Measurements from ENCODE around the gene NUP85.

Gene NUP85

DNA sequence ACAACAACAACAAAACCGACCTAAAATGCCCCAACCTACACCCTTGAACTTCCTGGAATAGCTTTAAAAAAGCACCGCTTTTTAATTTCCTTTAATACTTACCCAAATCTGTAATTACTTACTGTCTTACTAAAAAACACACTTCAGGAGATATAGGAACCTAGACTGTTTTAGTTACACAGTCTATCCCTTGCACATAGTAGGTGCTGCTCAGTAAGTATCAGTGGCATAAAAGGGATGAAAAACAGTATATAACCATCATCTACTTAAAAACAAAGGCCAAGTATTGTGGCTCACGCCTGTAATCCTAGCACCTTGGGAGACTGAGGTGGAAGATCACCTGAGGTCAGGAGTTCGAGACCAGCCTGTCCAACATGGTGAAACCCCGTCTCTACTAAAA, 28.9 kb upstream of the NUP85 start (continued):
- TF ChIP-seq, protein P1, sequence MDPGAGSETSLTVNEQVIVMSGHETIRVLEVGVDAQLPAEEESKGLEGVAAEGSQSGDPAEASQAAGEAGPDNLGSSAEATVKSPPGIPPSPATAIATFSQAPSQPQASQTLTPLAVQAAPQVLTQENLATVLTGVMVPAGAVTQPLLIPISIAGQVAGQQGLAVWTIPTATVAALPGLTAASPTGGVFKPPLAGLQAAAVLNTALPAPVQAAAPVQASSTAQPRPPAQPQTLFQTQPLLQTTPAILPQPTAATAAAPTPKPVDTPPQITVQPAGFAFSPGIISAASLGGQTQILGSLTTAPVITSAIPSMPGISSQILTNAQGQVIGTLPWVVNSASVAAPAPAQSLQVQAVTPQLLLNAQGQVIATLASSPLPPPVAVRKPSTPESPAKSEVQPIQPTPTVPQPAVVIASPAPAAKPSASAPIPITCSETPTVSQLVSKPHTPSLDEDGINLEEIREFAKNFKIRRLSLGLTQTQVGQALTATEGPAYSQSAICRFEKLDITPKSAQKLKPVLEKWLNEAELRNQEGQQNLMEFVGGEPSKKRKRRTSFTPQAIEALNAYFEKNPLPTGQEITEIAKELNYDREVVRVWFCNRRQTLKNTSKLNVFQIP (CRISPR knock-in tag; IDR thresholded peaks at IDR 0.05; ENCODE audit: borderline replicate concordance, low read depth): no peak
- TF ChIP-seq, protein P2, sequence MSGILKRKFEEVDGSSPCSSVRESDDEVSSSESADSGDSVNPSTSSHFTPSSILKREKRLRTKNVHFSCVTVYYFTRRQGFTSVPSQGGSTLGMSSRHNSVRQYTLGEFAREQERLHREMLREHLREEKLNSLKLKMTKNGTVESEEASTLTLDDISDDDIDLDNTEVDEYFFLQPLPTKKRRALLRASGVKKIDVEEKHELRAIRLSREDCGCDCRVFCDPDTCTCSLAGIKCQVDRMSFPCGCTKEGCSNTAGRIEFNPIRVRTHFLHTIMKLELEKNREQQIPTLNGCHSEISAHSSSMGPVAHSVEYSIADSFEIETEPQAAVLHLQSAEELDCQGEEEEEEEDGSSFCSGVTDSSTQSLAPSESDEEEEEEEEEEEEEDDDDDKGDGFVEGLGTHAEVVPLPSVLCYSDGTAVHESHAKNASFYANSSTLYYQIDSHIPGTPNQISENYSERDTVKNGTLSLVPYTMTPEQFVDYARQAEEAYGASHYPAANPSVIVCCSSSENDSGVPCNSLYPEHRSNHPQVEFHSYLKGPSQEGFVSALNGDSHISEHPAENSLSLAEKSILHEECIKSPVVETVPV (CRISPR knock-in tag; IDR thresholded peaks at IDR 0.05): no peak

DNA sequence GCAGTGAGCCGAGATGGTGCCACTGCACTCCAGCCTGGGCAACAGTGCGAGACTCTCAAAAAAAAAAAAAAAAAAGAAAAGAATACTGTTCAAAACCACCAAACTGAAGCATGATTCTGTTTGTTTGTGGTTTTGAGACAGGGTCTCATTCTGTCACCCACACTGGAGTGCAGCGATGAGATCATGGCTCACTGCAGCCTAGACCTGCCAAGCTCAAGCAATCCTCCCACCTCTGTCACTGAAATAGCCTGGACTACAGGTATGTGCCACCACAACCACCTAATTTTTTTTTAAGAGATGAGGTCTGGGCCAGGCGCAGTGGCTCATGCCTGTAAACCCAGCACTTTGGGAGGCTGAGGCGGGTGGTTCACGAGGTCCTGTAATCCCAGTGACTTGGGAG, 27.0 kb upstream of the NUP85 start:
- ATAC-seq: no peak
- no peak for TF ChIP-seq TOX (CRISPR knock-in tag; IDR thresholded peaks at IDR 0.05; ENCODE audit: borderline replicate concordance)
- no peak for TF ChIP-seq TCF4 (CRISPR knock-in tag; IDR thresholded peaks at IDR 0.05; ENCODE audit: borderline replicate concordance)

DNA sequence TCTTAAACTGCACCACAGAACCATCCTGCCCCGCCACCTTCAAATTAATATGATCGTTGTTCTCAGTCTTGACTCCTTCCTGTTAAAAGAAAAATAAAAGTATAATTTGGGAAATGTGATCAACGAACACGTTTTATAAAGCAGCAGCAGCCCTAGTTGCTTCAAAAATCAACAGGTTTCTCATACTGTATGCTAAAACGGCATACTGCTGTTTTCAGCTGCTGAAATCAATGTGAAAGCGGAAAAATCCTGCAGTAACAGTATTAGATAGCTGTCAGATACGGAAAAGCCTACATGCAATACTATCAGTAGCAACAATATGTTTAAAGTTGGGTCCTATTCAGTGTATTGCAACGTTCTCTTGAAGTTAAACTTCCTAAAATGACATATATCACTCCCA, 24.4 kb upstream of the NUP85 start:
- TF ChIP-seq CSDC2 (CRISPR knock-in tag; IDR thresholded peaks at IDR 0.05) (no peak), ZNF8 (CRISPR knock-in tag; IDR thresholded peaks at IDR 0.05) (no peak), ZFP3 (CRISPR knock-in tag; IDR thresholded peaks at IDR 0.05) (no peak), ESRRG (CRISPR knock-in tag; IDR thresholded peaks at IDR 0.05) (no peak), TCF4 (CRISPR knock-in tag; IDR thresholded peaks at IDR 0.05; ENCODE audit: borderline replicate concordance) (no peak), ZNF70 (CRISPR knock-in tag; IDR thresholded peaks at IDR 0.05) (no peak), ZC3H10 (CRISPR knock-in tag; IDR thresholded peaks at IDR 0.05) (no peak), TOX (CRISPR knock-in tag; IDR thresholded peaks at IDR 0.05; ENCODE audit: borderline replicate concordance) (no peak)
- TF ChIP-seq, protein P3, sequence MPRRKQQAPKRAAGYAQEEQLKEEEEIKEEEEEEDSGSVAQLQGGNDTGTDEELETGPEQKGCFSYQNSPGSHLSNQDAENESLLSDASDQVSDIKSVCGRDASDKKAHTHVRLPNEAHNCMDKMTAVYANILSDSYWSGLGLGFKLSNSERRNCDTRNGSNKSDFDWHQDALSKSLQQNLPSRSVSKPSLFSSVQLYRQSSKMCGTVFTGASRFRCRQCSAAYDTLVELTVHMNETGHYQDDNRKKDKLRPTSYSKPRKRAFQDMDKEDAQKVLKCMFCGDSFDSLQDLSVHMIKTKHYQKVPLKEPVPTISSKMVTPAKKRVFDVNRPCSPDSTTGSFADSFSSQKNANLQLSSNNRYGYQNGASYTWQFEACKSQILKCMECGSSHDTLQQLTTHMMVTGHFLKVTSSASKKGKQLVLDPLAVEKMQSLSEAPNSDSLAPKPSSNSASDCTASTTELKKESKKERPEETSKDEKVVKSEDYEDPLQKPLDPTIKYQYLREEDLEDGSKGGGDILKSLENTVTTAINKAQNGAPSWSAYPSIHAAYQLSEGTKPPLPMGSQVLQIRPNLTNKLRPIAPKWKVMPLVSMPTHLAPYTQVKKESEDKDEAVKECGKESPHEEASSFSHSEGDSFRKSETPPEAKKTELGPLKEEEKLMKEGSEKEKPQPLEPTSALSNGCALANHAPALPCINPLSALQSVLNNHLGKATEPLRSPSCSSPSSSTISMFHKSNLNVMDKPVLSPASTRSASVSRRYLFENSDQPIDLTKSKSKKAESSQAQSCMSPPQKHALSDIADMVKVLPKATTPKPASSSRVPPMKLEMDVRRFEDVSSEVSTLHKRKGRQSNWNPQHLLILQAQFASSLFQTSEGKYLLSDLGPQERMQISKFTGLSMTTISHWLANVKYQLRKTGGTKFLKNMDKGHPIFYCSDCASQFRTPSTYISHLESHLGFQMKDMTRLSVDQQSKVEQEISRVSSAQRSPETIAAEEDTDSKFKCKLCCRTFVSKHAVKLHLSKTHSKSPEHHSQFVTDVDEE (CRISPR knock-in tag; IDR thresholded peaks at IDR 0.05): no peak
- TF ChIP-seq, protein P4, sequence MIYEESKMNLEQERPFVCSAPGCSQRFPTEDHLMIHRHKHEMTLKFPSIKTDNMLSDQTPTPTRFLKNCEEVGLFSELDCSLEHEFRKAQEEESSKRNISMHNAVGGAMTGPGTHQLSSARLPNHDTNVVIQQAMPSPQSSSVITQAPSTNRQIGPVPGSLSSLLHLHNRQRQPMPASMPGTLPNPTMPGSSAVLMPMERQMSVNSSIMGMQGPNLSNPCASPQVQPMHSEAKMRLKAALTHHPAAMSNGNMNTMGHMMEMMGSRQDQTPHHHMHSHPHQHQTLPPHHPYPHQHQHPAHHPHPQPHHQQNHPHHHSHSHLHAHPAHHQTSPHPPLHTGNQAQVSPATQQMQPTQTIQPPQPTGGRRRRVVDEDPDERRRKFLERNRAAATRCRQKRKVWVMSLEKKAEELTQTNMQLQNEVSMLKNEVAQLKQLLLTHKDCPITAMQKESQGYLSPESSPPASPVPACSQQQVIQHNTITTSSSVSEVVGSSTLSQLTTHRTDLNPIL (CRISPR knock-in tag; IDR thresholded peaks at IDR 0.05; ENCODE audit: low read depth): no peak
- TF ChIP-seq, protein P1 (CRISPR knock-in tag; IDR thresholded peaks at IDR 0.05; ENCODE audit: borderline replicate concordance, low read depth): no peak
- no peak for ATAC-seq

DNA sequence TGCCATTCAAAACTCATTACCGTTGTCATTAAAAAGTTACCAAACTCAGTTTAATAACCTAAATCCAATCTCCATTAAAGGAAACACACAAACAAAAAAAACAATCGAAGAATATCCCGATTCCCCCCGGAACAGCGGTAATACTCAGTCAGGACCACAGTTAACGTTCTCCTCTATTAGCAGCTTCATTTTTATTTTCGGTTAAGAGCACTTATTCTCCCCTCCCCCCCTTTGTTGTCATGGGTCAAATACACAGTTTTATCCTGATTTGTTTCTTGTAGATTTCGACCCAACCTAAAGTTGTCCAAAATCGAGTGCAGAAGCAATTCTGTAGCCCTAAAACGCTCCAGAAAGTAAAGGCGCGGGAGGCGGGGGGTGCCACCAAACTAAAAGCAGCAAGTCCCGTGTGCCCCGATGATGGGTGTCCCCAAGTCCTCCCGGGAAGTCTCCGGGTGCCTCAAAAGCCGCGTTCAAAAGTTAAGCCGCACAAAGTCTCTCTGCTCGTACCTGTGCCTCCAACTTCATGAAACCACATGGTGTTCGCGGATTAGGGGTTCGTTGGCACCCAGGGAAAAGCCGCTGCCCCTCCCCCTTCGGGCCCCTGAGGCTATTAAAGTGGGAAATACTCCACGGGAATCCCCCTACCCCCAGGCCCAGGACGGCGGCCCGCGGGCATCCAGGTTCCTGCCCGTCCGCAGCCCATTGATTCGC, 23.7 kb upstream of the NUP85 start:
- TF ChIP-seq RARB (CRISPR knock-in tag; IDR thresholded peaks at IDR 0.05) (no peak), ZNF565 (CRISPR knock-in tag; conservative IDR thresholded peaks at IDR 0.05; ENCODE audit: low read depth) (no peak), ZFP30 (CRISPR knock-in tag; IDR thresholded peaks at IDR 0.05) (no peak), ESRRG (CRISPR knock-in tag; IDR thresholded peaks at IDR 0.05) (no peak), BACH2 (CRISPR knock-in tag; IDR thresholded peaks at IDR 0.05; ENCODE audit: borderline replicate concordance) (no peak), ZC3H10 (CRISPR knock-in tag; IDR thresholded peaks at IDR 0.05) (no peak), ARNTL (CRISPR knock-in tag; IDR thresholded peaks at IDR 0.05; ENCODE audit: borderline replicate concordance, low read depth) (no peak), GLIS3 (CRISPR knock-in tag; IDR thresholded peaks at IDR 0.05) (no peak), ZFP3 (CRISPR knock-in tag; IDR thresholded peaks at IDR 0.05) (no peak), CSDC2 (CRISPR knock-in tag; IDR thresholded peaks at IDR 0.05) (no peak), TCF4 (CRISPR knock-in tag; IDR thresholded peaks at IDR 0.05; ENCODE audit: borderline replicate concordance) (no peak), PPARA (CRISPR knock-in tag; IDR thresholded peaks at IDR 0.05; ENCODE audit: borderline replicate concordance) (no peak)
- TF ChIP-seq, protein P5, sequence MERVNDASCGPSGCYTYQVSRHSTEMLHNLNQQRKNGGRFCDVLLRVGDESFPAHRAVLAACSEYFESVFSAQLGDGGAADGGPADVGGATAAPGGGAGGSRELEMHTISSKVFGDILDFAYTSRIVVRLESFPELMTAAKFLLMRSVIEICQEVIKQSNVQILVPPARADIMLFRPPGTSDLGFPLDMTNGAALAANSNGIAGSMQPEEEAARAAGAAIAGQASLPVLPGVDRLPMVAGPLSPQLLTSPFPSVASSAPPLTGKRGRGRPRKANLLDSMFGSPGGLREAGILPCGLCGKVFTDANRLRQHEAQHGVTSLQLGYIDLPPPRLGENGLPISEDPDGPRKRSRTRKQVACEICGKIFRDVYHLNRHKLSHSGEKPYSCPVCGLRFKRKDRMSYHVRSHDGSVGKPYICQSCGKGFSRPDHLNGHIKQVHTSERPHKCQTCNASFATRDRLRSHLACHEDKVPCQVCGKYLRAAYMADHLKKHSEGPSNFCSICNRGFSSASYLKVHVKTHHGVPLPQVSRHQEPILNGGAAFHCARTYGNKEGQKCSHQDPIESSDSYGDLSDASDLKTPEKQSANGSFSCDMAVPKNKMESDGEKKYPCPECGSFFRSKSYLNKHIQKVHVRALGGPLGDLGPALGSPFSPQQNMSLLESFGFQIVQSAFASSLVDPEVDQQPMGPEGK (CRISPR knock-in tag; IDR thresholded peaks at IDR 0.05; ENCODE audit: borderline replicate concordance): no peak
- TF ChIP-seq, protein P3 (CRISPR knock-in tag; IDR thresholded peaks at IDR 0.05): no peak
- ATAC-seq: peak; percentile 19
